MG63 (cell line): ENCODE results near the gene HOXB8. TPM values are rescaled to one million over a fixed set of nuclear protein-coding genes. Genes with fewer than 3 reads are reported as not detected.
A peak's percentile ranks its signal among the peaks of the same experiment; 100 is the strongest.

Experiments
- DNase-seq: peaks from one replicate; pipeline ENCODE4 v3.0.0-alpha.2; 2020
- H3K27me3 ChIP-seq: fragments of 250-450 bp; sonication (Bioruptor Pico); 2 replicates; pipeline ENCODE4 v1.5.1; 2020; ENCODE audit warnings: mild to moderate bottlenecking, moderate library complexity
- H3K36me3 ChIP-seq: fragments of 250-450 bp; sonication (Bioruptor Pico); 2 replicates; pipeline ENCODE4 v1.5.1; 2020; ENCODE audit warnings: mild to moderate bottlenecking, moderate library complexity
- H3K4me3 ChIP-seq: fragments of 250-450 bp; sonication (Bioruptor Pico); 2 replicates; pipeline ENCODE4 v1.5.1; 2020; ENCODE audit warnings: mild to moderate bottlenecking, moderate library complexity
- H3K9me3 ChIP-seq: fragments of 250-450 bp; sonication (Bioruptor Pico); 2 replicates; pipeline ENCODE4 v1.5.1; 2020; ENCODE audit warnings: mild to moderate bottlenecking, moderate library complexity
- total RNA-seq: library from RNA; depleted of rRNA; stranded (reverse); fragments of >200 nt; shearing (Covaris generic); gene quantifications from 2 replicates; pipeline ENCODE4 v1.2.3, GENCODE V29; 2014; ENCODE audit warnings: low replicate concordance

The HOXB8 gene
- total RNA-seq, 1 experiment from 2014 or later: 3.8 TPM

- Histone ChIP-seq H3K9me3 (no peaks in the 10 kb centered on the region), H3K4me3 (peak overlapping the region; percentile 41), H3K27me3 (peaks cover 5% of the 10 kb centered on the region), H3K36me3 (peaks cover 12% of the 10 kb centered on the region)
- DNase-seq: peak; percentile 27
These were observed 2.6 kb upstream of the HOXB8 start for GRCh38 chr17:48617471-48618255.

DNA sequence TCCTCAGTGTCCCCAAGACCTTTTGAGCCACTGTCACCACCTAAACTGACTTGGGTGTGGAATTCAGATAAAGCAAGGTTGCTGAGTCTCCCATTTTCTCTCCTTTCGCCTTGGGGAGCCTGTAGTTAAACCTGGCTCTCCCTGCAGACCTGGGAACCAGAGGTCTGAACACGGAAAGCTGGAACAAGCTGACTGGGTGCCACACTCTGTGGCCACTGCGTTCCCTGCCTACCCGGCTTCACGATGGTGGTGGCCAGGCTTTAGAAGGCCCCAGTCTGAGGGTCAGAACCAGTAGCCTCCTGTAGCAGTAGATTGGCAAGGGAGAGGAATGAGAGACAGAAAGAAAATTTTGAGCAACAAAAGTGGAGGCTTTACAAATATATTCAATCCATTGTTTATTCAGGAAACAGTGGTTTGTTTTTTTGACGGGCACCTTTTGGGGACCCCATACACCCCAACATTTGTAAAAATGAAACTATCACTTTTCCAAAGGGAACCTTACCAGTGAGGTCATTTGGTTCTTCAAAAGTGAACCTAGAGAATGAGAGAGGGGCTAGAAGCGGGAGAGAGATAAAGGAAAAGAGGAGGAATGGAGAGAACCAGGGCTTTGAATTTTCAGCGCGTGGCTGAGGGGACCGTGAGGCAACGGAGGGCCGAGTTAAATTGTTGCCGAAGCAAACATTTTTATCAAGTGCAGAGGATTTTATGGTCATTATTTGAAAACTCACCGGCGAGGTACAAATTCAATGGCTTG lies 1.8 kb upstream of the HOXB8 start:
- Histone ChIP-seq H3K36me3 (peaks cover 5% of the 10 kb centered on the region), H3K27me3 (peaks cover 5% of the 10 kb centered on the region), H3K4me3 (peak overlapping the region; percentile 41), H3K9me3 (no peaks in the 10 kb centered on the region)
- DNase-seq: no peak

- Histone ChIP-seq H3K27me3 (peaks cover 5% of the 10 kb centered on the region), H3K36me3 (no peaks in the 10 kb centered on the region), H3K4me3 (no peak overlapping the region; the same call in 1 of the 2 replicates), H3K9me3 (no peaks in the 10 kb centered on the region)
- DNase-seq: no peak
These were observed 1.0 kb upstream of the HOXB8 start for GRCh38 chr17:48615963-48616716.

- H3K36me3 ChIP-seq: no peaks in the 10 kb centered on the region
- H3K27me3 ChIP-seq: peaks cover 5% of the 10 kb centered on the region
- no peaks in the 10 kb centered on the region for H3K9me3 ChIP-seq
- peak; percentile 57 for DNase-seq
- peak overlapping the region; percentile 62 for H3K4me3 ChIP-seq
These were observed 1.0 kb downstream of the HOXB8 start for GRCh38 chr17:48613862-48614694.

- H3K9me3 ChIP-seq: no peaks in the 10 kb centered on the region
- DNase-seq: peak; percentile 64
- H3K36me3 ChIP-seq: no peaks in the 10 kb centered on the region
- peak overlapping the region; percentile 62 for H3K4me3 ChIP-seq
- peaks cover 4% of the 10 kb centered on the region for H3K27me3 ChIP-seq
These were observed 2.0 kb downstream of the HOXB8 start for GRCh38 chr17:48612854-48613691.

- peak overlapping the region; percentile 62 for H3K4me3 ChIP-seq
- no peaks in the 10 kb centered on the region for H3K36me3 ChIP-seq
- H3K27me3 ChIP-seq: no peaks in the 10 kb centered on the region
- H3K9me3 ChIP-seq: no peaks in the 10 kb centered on the region
- peak; percentile 70 for DNase-seq
These were observed 2.6 kb downstream of the HOXB8 start for GRCh38 chr17:48612456-48612853.

DNA sequence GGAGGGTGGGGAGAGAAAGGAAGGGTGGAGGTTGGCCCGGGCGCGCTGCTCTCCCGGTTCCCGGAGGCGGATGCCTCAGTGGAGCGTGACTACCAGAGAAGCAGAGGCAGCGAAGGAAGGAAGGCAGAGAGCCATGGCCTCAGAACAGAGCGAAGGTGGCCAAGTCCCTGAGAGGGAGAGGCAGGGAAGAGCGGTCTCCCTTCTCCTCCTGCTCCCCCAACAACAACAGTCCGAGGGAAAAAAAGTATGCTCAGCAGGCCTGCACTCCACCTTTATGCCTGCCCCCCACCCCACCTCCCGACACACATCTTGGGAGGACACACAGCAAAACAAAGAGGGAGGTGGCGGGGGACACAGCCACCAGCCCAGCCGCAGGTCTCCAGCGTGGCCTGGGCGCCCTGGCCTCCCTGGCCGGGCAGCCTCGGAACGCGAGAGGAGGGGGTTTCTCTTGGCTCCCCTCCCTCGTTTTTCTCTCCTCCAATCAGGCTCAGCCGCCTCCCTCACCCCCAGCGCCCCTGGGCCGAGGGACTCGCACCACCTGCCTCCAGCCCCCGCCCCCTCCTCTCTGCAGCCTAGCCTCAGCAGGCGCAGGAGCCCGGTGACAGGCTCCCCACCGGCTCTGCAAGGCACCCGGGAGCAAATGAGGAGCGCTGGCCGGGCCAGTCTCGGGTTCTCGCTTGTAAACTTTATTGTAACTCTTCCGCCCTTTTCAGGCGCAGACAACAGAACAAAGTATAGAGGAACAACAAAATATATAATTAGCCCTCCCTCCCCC lies 3.2 kb downstream of the HOXB8 start:
- peak; percentile 72 for DNase-seq
- Histone ChIP-seq H3K4me3 (peak overlapping the region; percentile 62), H3K27me3 (no peaks in the 10 kb centered on the region), H3K36me3 (no peaks in the 10 kb centered on the region), H3K9me3 (no peaks in the 10 kb centered on the region)

DNA sequence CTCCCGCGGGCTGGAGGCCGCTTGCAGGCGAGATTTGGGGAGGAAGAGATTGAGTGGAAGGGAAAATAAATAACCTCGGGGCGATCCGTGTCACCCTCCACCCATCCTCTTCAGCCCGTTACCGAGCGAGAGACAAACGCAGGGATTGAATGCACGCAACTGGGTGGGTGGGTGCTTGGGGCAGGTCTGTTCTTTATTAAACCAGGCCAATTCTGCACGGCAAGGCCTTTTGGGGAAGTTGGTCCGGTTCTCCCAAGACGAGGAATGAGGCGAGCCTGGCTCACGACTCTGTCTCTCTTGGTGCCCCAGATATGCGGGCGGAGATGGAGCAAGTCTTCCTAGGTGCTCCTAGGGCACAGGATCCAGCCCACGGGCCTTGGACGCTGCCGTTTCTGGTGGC lies 3.9 kb downstream of the HOXB8 start:
- Histone ChIP-seq H3K9me3 (no peaks in the 10 kb centered on the region), H3K4me3 (peak overlapping the region; percentile 62), H3K27me3 (no peaks in the 10 kb centered on the region), H3K36me3 (no peaks in the 10 kb centered on the region)
- peak; percentile 49 for DNase-seq

GRCh38 chr17:48610282-48611211 lies 4.5 kb downstream of the HOXB8 start, which contains the start of gene HOXB7:
TSS of gene HOXB7 (minus strand) at chr17:48611017. CDS start at chr17:48610918, 99 bp downstream.
- H3K27me3 ChIP-seq: no peaks in the 10 kb centered on the region
- DNase-seq: peak; percentile 82

GRCh38 chr17:48609759-48610281 lies 5.3 kb downstream of the HOXB8 start:
- DNase-seq: no peak
- Histone ChIP-seq H3K36me3 (no peaks in the 10 kb centered on the region), H3K4me3 (peak overlapping the region; percentile 62), H3K9me3 (no peaks in the 10 kb centered on the region), H3K27me3 (no peaks in the 10 kb centered on the region)

More at GRCh38 chr17:48610282-48611211, 4.5 kb downstream of the HOXB8 start, which contains the start of gene HOXB7:
- no peaks in the 10 kb centered on the region for H3K36me3 ChIP-seq
- no peaks in the 10 kb centered on the region for H3K9me3 ChIP-seq
- H3K4me3 ChIP-seq: peak within 1 kb of the TSS; percentile 62

GRCh38 chr17:48609033-48609432 lies 6.1 kb downstream of the HOXB8 start:
- no peak for DNase-seq
- Histone ChIP-seq H3K27me3 (no peaks in the 10 kb centered on the region), H3K9me3 (no peaks in the 10 kb centered on the region), H3K36me3 (no peaks in the 10 kb centered on the region), H3K4me3 (no peak overlapping the region)

DNA sequence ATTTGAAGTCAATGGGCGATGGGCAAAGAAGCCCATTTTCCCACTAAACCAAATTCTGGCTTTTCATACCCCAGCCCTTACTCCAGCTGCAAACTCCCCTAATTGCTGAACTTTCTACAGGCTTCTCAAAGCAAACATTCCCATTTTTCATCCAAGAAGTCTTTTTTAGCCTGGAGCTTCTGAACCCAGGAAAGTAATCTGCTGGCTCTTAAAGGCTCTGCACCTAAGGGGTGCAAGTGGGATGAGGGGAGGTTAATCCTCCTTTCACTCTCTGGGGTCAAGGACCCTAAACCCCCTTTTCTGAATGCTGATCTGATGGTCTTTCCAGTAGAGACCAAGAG lies 6.6 kb downstream of the HOXB8 start:
- Histone ChIP-seq H3K9me3 (no peaks in the 10 kb centered on the region), H3K4me3 (no peak overlapping the region), H3K36me3 (peaks cover 3% of the 10 kb centered on the region; the same call in 1 of the 2 replicates), H3K27me3 (no peaks in the 10 kb centered on the region)
- DNase-seq: no peak

DNA sequence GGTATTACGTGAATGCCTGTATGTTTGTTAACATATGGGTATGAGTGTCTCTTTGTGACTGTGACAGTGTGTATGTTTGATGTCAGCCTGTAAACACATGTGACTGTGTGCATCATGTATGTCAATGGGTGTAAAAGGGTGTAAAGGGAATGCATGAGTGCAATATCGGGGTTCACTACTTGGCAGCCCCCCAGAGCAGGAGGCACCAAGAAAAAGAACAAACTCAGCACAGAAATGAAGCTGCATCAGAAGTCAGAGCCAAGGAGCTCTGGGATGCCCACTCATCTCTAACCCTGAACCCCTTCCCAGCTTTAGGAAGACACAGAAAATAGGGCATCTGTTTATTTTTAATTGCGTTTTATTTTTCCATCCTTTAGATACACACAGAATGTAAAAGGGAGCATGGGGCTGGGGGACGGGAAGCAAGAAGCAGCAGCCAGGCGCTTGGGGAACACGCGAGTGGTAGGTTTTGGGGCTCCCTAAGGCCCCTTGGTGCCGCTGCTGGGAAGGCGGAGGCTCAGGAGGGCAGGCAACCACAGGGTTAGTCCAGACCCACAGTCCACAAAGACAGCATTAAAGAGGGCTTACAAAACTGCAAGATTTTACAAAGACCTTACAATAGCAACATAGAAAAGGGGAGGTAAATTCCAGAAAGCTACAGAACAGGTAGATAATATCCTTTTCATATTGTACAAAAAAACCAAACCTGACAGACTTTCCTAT lies 8.0 kb downstream of the HOXB8 start:
- DNase-seq: no peak
- no peaks in the 10 kb centered on the region for H3K27me3 ChIP-seq
- H3K4me3 ChIP-seq: no peak overlapping the region
- H3K9me3 ChIP-seq: no peaks in the 10 kb centered on the region
- peaks cover 7% of the 10 kb centered on the region for H3K36me3 ChIP-seq
